HUES48 (cell line): Measurements from ENCODE around the gene ZSCAN5C.

Source experiments
- H3K27ac ChIP-seq: one replicate; pipeline ENCODE4 v1.7.0; 2013; ENCODE audit warnings: low read depth, low read length, inconsistent platforms
- H3K27me3 ChIP-seq: 2 replicates; pipeline ENCODE4 v1.6.1; 2013; ENCODE audit warnings: mild to moderate bottlenecking, low read length; ENCODE audit not compliant: control insufficient read depth, insufficient read depth
- H3K36me3 ChIP-seq: 2 replicates; pipeline ENCODE4 v1.6.1; 2013; ENCODE audit warnings: low read length; ENCODE audit not compliant: control insufficient read depth, insufficient read depth
- H3K4me1 ChIP-seq: 2 replicates; pipeline ENCODE4 v1.6.1; 2013; ENCODE audit warnings: mild to moderate bottlenecking, low read length; ENCODE audit not compliant: control insufficient read depth, insufficient read depth
- H3K4me3 ChIP-seq: 2 replicates; pipeline ENCODE4 v1.5.1; 2013; ENCODE audit warnings: mild to moderate bottlenecking, low read depth, low read length
- H3K9ac ChIP-seq: 2 replicates; pipeline ENCODE4 v1.6.1; 2013; ENCODE audit warnings: mild to moderate bottlenecking, low read depth, low read length, moderate library complexity
- H3K9me3 ChIP-seq: 2 replicates; pipeline ENCODE4 v1.6.1; 2013; ENCODE audit warnings: low read length; ENCODE audit not compliant: control insufficient read depth, insufficient read depth

The ZSCAN5C gene

GRCh38 chr19:56201973-56202372, at the start of gene ZSCAN5C:
ZSCAN5C (plus strand) TSS chr19:56202273; CDS start chr19:56205914, 3,641 bp downstream.
- H3K27ac ChIP-seq = no peak within 1 kb of the TSS
- H3K36me3 ChIP-seq = no peaks in the 10 kb centered on the region
- H3K4me3 ChIP-seq = no peak within 1 kb of the TSS
- H3K9ac ChIP-seq = no peak within 1 kb of the TSS
- no peaks in the 10 kb centered on the region for H3K4me1 ChIP-seq
- no peaks in the 10 kb centered on the region for H3K27me3 ChIP-seq
- H3K9me3 ChIP-seq = peaks cover 2% of the 10 kb centered on the region; the same call in 1 of the 2 replicates

GRCh38 chr19:56152644-56153043, 49.4 kb upstream of the ZSCAN5C start:
- Histone ChIP-seq H3K9me3 (no peaks in the 10 kb centered on the region), H3K27me3 (no peaks in the 10 kb centered on the region), H3K4me1 (peaks cover 15% of the 10 kb centered on the region), H3K27ac (peak overlapping the region; percentile 47), H3K4me3 (no peak overlapping the region), H3K36me3 (peaks cover 35% of the 10 kb centered on the region), H3K9ac (no peak overlapping the region)

DNA sequence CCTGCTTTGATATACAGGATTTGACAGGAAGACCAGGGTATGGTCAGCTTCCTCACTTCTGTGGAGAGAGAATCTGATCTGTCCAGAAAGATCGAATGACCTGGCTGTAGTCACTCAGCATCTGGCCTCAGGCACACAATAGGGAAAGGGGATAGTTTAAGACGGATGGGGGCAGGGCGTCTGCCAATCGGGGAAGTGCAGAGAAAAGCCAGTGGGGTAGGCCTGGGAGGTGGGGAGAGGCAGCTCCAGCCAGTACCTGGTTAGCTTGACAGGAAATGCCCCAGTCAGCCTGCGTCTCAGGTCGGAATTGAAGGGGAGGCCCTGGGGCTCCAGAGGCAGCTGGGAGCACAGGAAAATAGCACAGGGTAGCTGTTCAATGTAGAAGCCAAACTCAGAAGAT, 48.6 kb upstream of the ZSCAN5C start:
- H3K27ac ChIP-seq = peak overlapping the region; percentile 47
- H3K36me3 ChIP-seq = peaks cover 31% of the 10 kb centered on the region
- H3K4me1 ChIP-seq = peaks cover 15% of the 10 kb centered on the region
- no peak overlapping the region for H3K4me3 ChIP-seq
- no peak overlapping the region for H3K9ac ChIP-seq
- no peaks in the 10 kb centered on the region for H3K27me3 ChIP-seq
- no peaks in the 10 kb centered on the region for H3K9me3 ChIP-seq

- no peak overlapping the region for H3K9ac ChIP-seq
- H3K9me3 ChIP-seq = no peaks in the 10 kb centered on the region
- H3K4me1 ChIP-seq = peaks cover 15% of the 10 kb centered on the region
- no peaks in the 10 kb centered on the region for H3K27me3 ChIP-seq
- H3K27ac ChIP-seq = no peak overlapping the region
- H3K36me3 ChIP-seq = peaks cover 36% of the 10 kb centered on the region
- H3K4me3 ChIP-seq = no peak overlapping the region
These were observed 46.9 kb upstream of the ZSCAN5C start for GRCh38 chr19:56155124-56155687.

DNA sequence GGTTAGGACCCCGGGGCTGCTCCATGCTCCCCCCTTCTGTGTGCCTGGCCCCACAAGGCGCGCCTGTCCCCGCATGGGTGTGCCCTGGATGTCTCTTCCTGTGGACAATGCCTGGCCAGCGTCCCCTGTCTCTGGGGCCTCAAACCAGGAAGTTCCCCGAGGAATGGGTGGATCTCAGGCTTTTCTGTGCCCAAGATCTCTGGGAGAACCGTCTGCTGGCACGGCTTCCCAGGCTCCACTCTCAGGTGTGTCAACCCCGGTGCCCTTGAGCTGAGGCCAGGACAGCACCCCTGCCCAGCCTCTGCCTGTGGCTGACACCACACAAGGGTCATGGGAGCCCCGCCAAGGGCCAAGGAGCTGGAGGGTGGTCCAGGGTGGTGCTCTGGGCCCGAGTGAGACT, 45.3 kb upstream of the ZSCAN5C start:
- Histone ChIP-seq H3K4me1 (peaks cover 15% of the 10 kb centered on the region), H3K27ac (no peak overlapping the region), H3K9ac (no peak overlapping the region), H3K9me3 (no peaks in the 10 kb centered on the region), H3K36me3 (peaks cover 39% of the 10 kb centered on the region), H3K27me3 (no peaks in the 10 kb centered on the region), H3K4me3 (no peak overlapping the region)

- H3K9ac ChIP-seq = no peak overlapping the region
- peaks cover 39% of the 10 kb centered on the region for H3K36me3 ChIP-seq
- no peak overlapping the region for H3K4me3 ChIP-seq
- no peaks in the 10 kb centered on the region for H3K27me3 ChIP-seq
- H3K27ac ChIP-seq = no peak overlapping the region
- H3K9me3 ChIP-seq = no peaks in the 10 kb centered on the region
- peaks cover 7% of the 10 kb centered on the region for H3K4me1 ChIP-seq
These were observed 43.8 kb upstream of the ZSCAN5C start for GRCh38 chr19:56158170-56158757.

DNA sequence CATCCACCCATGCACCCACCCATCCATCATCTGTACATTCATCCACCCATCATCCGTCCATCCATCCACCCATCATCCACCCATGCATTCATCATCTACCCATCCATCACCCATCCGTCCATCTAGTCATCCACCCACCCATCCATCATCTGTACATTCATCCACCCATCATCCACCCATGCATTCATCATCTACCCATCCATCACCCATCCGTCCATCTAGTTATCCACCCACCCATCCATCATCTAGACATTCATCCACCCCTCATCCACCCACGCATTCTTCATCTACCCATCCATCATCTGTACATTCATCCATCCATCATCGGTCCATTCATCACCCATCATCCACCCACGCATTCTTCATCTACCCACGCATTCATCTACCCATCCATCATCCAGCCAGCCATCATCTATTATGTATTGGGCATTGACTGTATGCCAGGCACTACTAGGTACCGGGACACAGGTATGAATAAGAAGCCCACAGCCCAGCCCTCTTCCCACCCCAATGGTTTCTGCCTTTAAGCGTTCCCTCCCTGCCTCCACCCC, 43.0 kb upstream of the ZSCAN5C start:
- Histone ChIP-seq H3K27me3 (no peaks in the 10 kb centered on the region), H3K4me1 (no peaks in the 10 kb centered on the region), H3K36me3 (peaks cover 36% of the 10 kb centered on the region), H3K4me3 (no peak overlapping the region), H3K9ac (no peak overlapping the region), H3K9me3 (no peaks in the 10 kb centered on the region), H3K27ac (no peak overlapping the region)

GRCh38 chr19:56159622-56160271, 42.3 kb upstream of the ZSCAN5C start:
- no peak overlapping the region for H3K9ac ChIP-seq
- no peak overlapping the region for H3K4me3 ChIP-seq
- H3K27me3 ChIP-seq = no peaks in the 10 kb centered on the region
- no peak overlapping the region for H3K27ac ChIP-seq
- peaks cover 34% of the 10 kb centered on the region for H3K36me3 ChIP-seq
- no peaks in the 10 kb centered on the region for H3K9me3 ChIP-seq
- no peaks in the 10 kb centered on the region for H3K4me1 ChIP-seq

DNA sequence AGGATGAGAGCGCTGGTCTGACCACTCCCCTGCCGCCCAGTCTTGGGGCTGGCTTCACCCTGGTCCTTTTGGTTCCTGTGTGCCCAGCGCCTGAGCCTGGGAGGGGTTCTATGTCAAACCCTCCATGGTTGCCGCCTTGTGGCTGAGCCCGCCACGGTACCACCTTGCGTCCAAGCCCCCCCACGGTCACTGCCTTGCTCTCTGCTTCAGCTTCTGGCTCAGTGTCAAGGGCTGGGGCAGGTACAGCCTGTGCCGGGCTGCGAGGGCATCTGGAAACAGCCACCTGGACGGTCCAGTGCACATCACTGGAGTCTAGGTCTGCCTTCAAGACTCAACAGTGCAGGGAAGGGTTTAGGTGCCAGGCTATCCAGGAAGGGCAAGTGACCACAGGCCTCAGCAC, 40.5 kb upstream of the ZSCAN5C start:
- Histone ChIP-seq H3K9me3 (no peaks in the 10 kb centered on the region), H3K4me1 (no peaks in the 10 kb centered on the region), H3K9ac (no peak overlapping the region), H3K27ac (no peak overlapping the region), H3K4me3 (no peak overlapping the region), H3K27me3 (no peaks in the 10 kb centered on the region), H3K36me3 (peaks cover 20% of the 10 kb centered on the region)

- Histone ChIP-seq H3K9ac (no peak overlapping the region), H3K27me3 (no peaks in the 10 kb centered on the region), H3K36me3 (peaks cover 20% of the 10 kb centered on the region), H3K4me1 (no peaks in the 10 kb centered on the region), H3K4me3 (no peak overlapping the region), H3K9me3 (no peaks in the 10 kb centered on the region), H3K27ac (no peak overlapping the region)
These were observed 39.8 kb upstream of the ZSCAN5C start for GRCh38 chr19:56162258-56162657.

DNA sequence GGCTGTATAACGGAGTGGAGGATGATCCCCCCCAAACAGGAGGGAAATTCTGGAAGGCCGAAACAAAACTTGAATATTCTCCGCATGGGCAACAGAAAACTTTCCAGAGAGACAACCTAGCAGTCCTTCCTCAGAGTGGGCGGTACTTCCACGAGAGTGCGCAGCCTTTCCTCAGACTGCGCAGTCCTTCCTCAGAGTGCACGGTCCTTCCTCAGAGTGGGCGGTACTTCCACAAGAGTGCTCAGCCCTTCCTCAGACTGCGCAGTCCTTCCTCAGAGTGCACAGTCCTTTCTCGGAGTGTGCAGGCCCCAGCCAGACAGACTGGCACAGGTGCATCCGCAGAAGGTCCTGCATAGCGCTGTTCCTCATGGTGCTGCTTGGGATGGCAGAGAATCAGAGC, 39.0 kb upstream of the ZSCAN5C start:
- H3K36me3 ChIP-seq = peaks cover 15% of the 10 kb centered on the region
- no peak overlapping the region for H3K9ac ChIP-seq
- no peak overlapping the region for H3K27ac ChIP-seq
- no peaks in the 10 kb centered on the region for H3K27me3 ChIP-seq
- H3K4me3 ChIP-seq = no peak overlapping the region
- H3K4me1 ChIP-seq = no peaks in the 10 kb centered on the region
- H3K9me3 ChIP-seq = no peaks in the 10 kb centered on the region
